IPS-18a (cell line): ENCODE data around the gene CUL9.

Experiments
- H3K27ac ChIP-seq: one replicate; pipeline ENCODE4 v1.5.1; 2013; ENCODE audit warnings: low read length
- H3K27me3 ChIP-seq: one replicate; pipeline ENCODE4 v1.6.1; 2013; ENCODE audit warnings: mild to moderate bottlenecking, low read length; ENCODE audit not compliant: control insufficient read depth, insufficient read depth
- H3K36me3 ChIP-seq: one replicate; pipeline ENCODE4 v1.6.1; 2013; ENCODE audit warnings: low read depth, low read length; ENCODE audit not compliant: control insufficient read depth
- H3K4me1 ChIP-seq: one replicate; pipeline ENCODE4 v1.6.1; 2013; ENCODE audit warnings: low read depth, low read length; ENCODE audit not compliant: control insufficient read depth
- H3K4me3 ChIP-seq: one replicate; pipeline ENCODE4 v1.5.1; 2013; ENCODE audit warnings: low read length
- H3K9ac ChIP-seq: one replicate; pipeline ENCODE4 v1.6.1; 2013; ENCODE audit warnings: mild to moderate bottlenecking, low read length, moderate library complexity
- H3K9me3 ChIP-seq: one replicate; pipeline ENCODE4 v1.6.1; 2013; ENCODE audit warnings: low read depth, low read length; ENCODE audit not compliant: control insufficient read depth

The CUL9 gene

DNA sequence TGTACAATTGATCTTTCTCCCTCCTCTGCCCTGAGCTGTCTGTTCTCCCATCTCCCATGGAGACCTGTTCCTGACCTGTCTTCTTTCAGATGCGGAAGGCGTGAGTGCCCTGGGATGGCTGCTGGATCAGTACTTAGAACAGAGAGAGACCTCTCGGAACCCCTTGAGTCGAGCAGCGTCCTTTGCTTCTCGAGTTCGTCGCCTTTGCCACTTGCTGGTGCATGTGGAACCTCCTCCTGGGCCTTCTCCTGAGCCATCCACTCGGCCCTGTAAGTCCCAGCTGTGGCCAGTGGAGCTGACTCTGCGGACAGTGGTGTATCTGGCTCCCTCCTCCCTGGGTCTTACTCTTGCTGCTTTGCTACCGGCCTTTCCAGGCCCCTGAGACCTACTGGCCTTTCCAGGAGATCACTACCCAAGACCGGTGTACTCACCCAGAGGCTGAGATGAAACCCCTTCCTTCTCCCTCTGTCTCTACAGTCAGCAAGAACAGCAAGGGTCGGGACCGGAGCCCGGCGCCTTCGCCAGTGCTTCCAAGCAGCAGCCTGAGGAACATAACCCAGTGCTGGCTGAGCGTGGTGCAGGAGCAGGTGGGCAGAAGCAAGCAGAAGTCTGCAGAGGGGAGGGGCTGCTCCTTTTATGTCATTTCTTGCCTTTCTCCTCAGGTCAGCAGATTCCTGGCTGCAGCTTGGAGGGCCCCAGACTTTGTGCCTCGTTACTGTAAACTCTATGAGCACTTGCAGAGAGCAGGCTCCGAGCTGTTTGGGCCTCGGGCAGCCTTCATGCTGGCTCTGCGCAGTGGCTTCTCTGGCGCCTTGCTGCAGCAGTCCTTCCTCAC is 22.5 kb downstream of the CUL9 start:
- Histone ChIP-seq H3K4me1 (no peaks in the 10 kb centered on the region), H3K27ac (no peak overlapping the region), H3K4me3 (no peak overlapping the region), H3K27me3 (no peaks in the 10 kb centered on the region), H3K9ac (no peak overlapping the region), H3K9me3 (no peaks in the 10 kb centered on the region), H3K36me3 (no peaks in the 10 kb centered on the region)

DNA sequence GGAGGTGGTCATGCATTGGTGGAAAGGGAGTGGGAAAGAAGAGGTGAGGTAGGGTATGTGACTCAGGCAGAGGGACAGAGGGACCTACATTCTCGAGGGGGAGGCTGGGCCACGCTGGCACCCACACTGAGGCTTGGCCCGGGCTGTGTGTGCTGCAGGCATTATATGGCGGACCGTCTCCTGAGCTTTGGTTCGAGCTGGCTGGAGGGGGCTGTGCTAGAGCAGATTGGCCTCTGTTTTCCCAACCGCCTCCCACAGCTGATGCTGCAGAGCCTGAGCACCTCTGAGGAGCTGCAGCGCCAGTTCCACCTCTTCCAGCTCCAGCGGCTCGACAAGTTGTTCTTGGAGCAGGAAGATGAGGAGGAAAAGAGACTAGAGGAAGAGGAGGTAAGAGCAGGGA is 23.9 kb downstream of the CUL9 start:
- Histone ChIP-seq H3K4me3 (no peak overlapping the region), H3K9me3 (no peaks in the 10 kb centered on the region), H3K4me1 (no peaks in the 10 kb centered on the region), H3K36me3 (no peaks in the 10 kb centered on the region), H3K27ac (no peak overlapping the region), H3K9ac (no peak overlapping the region), H3K27me3 (no peaks in the 10 kb centered on the region)

DNA sequence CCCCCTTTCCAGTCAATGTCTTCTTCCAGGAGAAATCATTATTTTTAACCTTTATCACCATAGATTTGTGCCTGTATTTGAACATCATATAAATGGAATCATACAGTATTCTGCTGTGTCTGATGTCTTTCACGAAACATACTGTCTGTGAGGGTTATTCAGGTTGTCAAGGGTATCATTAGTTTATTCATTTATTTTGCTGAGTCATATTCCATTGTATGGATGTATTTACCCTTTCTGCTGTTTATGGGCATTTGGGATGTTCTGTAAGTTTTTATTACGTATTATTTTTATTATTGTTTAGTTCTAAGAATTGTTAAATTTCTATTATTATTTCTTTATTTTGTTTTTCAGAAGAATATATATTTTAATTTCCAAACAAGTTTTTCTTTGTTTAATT is 25.3 kb downstream of the CUL9 start:
- H3K27ac ChIP-seq: no peak overlapping the region
- H3K9me3 ChIP-seq: no peaks in the 10 kb centered on the region
- H3K9ac ChIP-seq: no peak overlapping the region
- H3K4me1 ChIP-seq: no peaks in the 10 kb centered on the region
- no peaks in the 10 kb centered on the region for H3K27me3 ChIP-seq
- no peak overlapping the region for H3K4me3 ChIP-seq
- H3K36me3 ChIP-seq: no peaks in the 10 kb centered on the region

DNA sequence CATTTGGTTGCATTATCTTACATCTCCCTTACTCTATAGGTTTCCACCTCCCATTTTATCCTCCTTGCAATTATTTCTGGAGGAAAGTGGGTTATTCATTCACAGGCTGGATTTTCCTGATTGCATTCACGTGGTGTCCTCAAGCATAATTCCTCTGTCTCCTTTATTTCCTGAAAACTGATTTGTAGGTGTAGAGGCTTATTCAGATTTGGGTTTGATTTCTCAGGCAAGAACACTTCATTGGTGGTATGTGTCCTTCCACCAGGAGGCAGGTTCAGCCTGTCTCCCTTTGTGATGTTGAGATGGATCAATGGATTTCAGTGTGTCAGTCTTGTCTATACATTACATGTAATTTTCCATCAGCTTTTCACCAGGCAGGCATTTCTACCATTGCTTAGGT is 30.0 kb downstream of the CUL9 start:
- Histone ChIP-seq H3K9ac (no peak overlapping the region), H3K4me1 (no peaks in the 10 kb centered on the region), H3K27ac (no peak overlapping the region), H3K4me3 (no peak overlapping the region), H3K36me3 (no peaks in the 10 kb centered on the region), H3K27me3 (no peaks in the 10 kb centered on the region), H3K9me3 (no peaks in the 10 kb centered on the region)

DNA sequence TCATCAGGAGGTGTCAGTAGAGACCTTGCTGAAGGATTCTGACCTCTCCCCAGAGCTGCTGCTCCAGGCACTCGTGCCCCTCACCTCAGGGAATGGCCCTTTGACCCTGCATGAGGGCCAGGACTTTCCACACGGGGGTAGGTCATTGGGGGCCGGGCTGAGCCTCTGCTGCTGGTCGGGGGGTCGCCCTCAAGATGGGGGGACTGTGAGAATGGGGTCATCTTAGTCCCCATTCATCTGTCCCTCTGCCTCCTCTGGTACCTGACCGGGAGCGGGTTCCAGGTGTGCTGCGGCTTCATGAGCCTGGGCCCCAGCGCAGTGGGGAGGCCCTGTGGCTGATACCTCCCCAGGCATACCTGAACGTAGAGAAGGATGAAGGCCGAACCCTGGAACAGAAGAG is 31.4 kb downstream of the CUL9 start:
- Histone ChIP-seq H3K9me3 (no peaks in the 10 kb centered on the region), H3K4me1 (no peaks in the 10 kb centered on the region), H3K36me3 (no peaks in the 10 kb centered on the region), H3K27ac (no peak overlapping the region), H3K4me3 (no peak overlapping the region), H3K9ac (no peak overlapping the region), H3K27me3 (no peaks in the 10 kb centered on the region)

DNA sequence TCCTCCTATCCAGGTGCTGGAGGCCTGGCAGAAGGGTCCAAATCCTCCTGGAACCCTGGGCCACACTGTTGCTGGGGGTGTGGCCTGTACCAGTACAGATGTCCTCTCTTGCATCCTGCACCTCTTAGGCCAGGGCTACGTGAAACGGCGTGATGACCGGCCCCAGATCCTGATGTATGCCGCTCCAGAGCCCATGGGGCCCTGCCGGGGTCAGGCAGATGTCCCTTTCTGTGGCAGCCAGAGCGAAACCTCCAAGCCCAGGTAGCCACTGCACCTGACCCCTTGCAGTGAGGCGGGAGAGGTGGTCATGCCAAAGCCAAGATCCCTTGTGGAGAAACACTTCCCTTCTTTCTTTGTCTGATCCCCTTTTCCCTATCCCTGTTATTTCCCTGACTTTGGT is 33.1 kb downstream of the CUL9 start:
- Histone ChIP-seq H3K4me1 (no peaks in the 10 kb centered on the region), H3K4me3 (no peak overlapping the region), H3K9me3 (no peaks in the 10 kb centered on the region)

DNA sequence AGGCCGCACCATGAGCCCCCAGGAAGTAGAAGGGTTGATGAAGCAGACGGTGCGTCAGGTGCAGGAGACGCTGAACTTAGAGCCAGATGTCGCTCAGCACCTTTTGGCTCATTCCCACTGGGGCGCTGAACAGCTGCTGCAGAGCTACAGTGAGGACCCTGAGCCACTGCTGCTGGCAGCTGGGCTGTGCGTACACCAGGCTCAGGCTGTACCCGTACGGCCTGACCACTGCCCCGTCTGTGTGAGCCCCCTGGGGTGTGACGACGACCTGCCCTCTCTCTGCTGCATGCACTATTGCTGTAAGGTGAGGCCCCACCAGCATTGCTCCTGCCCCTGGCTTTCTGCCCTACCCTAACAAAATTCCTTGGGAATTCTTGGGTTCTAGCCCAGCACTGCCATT is 34.2 kb downstream of the CUL9 start:
- no peaks in the 10 kb centered on the region for H3K4me1 ChIP-seq
- H3K36me3 ChIP-seq: no peaks in the 10 kb centered on the region
- no peak overlapping the region for H3K4me3 ChIP-seq
- no peak overlapping the region for H3K27ac ChIP-seq
- no peak overlapping the region for H3K9ac ChIP-seq
- no peaks in the 10 kb centered on the region for H3K9me3 ChIP-seq
- H3K27me3 ChIP-seq: no peaks in the 10 kb centered on the region

More for the DNA sequence above, 33.1 kb downstream of the CUL9 start:
- no peaks in the 10 kb centered on the region for H3K36me3 ChIP-seq
- no peaks in the 10 kb centered on the region for H3K27me3 ChIP-seq
- no peak overlapping the region for H3K9ac ChIP-seq
- H3K27ac ChIP-seq: no peak overlapping the region

DNA sequence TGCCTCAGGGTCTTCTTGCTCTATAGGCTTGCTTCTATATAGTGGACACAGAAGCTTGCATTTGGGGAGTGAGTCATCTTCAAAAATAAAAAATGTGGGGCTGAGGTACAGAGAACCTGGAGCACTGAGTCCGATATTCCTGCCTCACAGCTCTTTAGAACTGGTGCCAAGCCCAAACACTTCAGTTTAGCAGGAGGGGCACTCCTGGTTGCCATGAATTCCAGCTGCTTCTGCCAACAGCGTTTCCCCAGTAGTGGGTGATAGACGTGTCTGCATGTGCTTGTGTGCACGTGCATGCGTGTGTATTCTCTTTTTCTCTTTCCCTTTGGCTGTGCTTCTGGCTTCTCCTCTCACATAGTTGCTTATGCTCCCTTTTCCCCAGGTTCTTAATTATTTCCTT is 35.4 kb downstream of the CUL9 start:
- Histone ChIP-seq H3K27ac (no peak overlapping the region), H3K4me3 (no peak overlapping the region), H3K27me3 (no peaks in the 10 kb centered on the region), H3K4me1 (no peaks in the 10 kb centered on the region), H3K9ac (no peak overlapping the region), H3K36me3 (no peaks in the 10 kb centered on the region), H3K9me3 (no peaks in the 10 kb centered on the region)

DNA sequence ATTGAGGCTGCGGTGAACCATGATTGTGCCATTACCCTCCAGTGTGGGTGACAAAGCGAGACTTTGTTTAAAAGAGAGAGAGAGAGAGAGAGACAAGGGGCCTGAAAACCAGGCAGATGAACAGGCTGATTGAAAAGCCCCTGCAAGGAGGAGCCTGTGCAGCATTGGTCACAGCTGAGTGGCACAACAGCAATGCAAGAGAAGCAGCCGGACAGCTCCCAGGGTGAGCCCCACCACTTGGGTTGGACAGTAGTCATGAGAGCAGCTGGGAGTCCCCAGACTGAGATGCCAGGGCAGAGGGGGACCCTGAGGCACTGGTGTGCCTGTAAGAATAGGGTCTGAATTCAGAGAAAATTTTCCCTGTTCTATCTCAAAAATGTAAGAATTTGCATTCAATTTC is 37.1 kb downstream of the CUL9 start:
- peaks cover 6% of the 10 kb centered on the region for H3K36me3 ChIP-seq

DNA sequence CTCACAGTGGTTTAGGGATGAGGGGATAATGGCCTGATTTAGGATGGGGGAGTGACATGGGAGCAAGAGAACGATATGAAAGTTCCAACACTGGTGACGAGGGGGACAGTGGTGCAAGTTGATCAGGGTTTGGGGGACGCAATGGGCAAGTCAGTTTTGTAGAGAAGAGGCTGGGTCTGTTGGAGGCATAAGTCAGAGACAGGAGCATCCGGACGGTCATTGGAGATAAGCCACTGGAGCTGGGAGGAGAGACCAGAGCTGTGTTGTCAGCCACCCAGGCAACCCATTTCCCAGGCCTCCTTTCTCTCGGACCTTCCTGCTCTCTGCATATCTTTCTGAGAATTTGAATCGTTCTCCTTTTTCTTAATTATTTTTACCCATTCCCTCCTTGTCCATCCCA is 37.8 kb downstream of the CUL9 start:
- H3K27ac ChIP-seq: no peak overlapping the region
- H3K4me1 ChIP-seq: no peaks in the 10 kb centered on the region
- no peaks in the 10 kb centered on the region for H3K9me3 ChIP-seq
- H3K27me3 ChIP-seq: no peaks in the 10 kb centered on the region
- no peak overlapping the region for H3K4me3 ChIP-seq
- H3K9ac ChIP-seq: no peak overlapping the region
- H3K36me3 ChIP-seq: peaks cover 7% of the 10 kb centered on the region

More for the DNA sequence above, 37.1 kb downstream of the CUL9 start:
- Histone ChIP-seq H3K27ac (no peak overlapping the region), H3K4me3 (no peak overlapping the region), H3K9me3 (no peaks in the 10 kb centered on the region), H3K4me1 (no peaks in the 10 kb centered on the region), H3K27me3 (no peaks in the 10 kb centered on the region), H3K9ac (no peak overlapping the region)

DNA sequence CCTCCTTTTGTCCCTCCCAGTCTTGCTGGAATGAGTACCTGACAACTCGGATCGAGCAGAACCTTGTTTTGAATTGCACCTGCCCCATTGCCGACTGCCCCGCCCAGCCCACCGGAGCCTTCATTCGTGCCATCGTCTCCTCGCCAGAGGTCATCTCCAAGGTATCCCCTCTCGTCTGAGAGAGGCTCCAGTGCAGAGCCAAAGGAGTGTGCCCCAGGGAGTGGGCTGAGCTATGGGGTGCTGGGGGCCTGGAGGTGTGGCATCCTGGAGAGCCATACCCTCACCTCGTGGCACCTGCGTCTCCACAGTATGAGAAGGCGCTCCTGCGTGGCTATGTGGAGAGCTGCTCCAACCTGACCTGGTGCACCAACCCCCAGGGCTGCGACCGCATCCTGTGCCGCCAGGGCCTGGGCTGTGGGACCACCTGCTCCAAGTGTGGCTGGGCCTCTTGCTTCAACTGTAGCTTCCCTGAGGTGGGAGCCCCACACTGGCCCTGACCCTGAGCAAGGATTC is 38.5 kb downstream of the CUL9 start:
- Histone ChIP-seq H3K27me3 (no peaks in the 10 kb centered on the region), H3K4me3 (no peak overlapping the region), H3K27ac (no peak overlapping the region), H3K4me1 (no peaks in the 10 kb centered on the region), H3K9ac (no peak overlapping the region), H3K36me3 (peaks cover 7% of the 10 kb centered on the region), H3K9me3 (no peaks in the 10 kb centered on the region)
